Keratinocyte (primary cell): ENCODE measurements around the gene ESRRG. TPM values are rescaled to one million over a fixed set of nuclear protein-coding genes. Genes with fewer than 3 reads are reported as not detected.

Experiments
- DNase-seq: peaks from one replicate; pipeline ENCODE4 v3.0.0-alpha.2; 2011; ENCODE audit warnings: low read depth, missing footprints, low spot score
- FAIRE-seq: peaks from 2 replicates; lab custom pipeline; 2011; peaks lifted over from hg19 to GRCh38; lab: Jason Lieb, UNC
- H2AFZ ChIP-seq: 2 replicates; pipeline ENCODE4 v1.6.0; 2012; ENCODE audit warnings: low read length, control low read depth, inconsistent platforms; ENCODE audit not compliant: control insufficient read depth
- H3K27ac ChIP-seq: 2 replicates; pipeline ENCODE4 v1.5.1; 2011; ENCODE audit warnings: low read length; ENCODE audit not compliant: control insufficient read depth, insufficient read depth
- H3K27me3 ChIP-seq: 3 replicates; pipeline ENCODE4 v1.6.0; 2011; ENCODE audit warnings: low read length; ENCODE audit not compliant: control insufficient read depth, insufficient read depth; ENCODE audit errors: extremely low read depth
- H3K36me3 ChIP-seq, 2 experiments: 2 replicates in 1 of 2; 3 replicates in 1 of 2; pipeline ENCODE4 v1.5.1; 2011; ENCODE audit warnings: low read length in 2 of 2, mild to moderate bottlenecking in 1 of 2; ENCODE audit not compliant: control insufficient read depth in 2 of 2, insufficient read depth in 2 of 2; ENCODE audit errors: extremely low read depth in 1 of 2
- H3K4me1 ChIP-seq: 3 replicates; pipeline ENCODE4 v1.5.1; 2011; ENCODE audit warnings: low read length; ENCODE audit not compliant: control insufficient read depth, insufficient read depth; ENCODE audit errors: extremely low read depth
- H3K4me2 ChIP-seq: 3 replicates; pipeline ENCODE4 v1.6.0; 2011; ENCODE audit warnings: low read depth, low read length; ENCODE audit not compliant: control insufficient read depth, insufficient read depth; ENCODE audit errors: extremely low read depth
- H3K4me3 ChIP-seq, 3 experiments: fragments of 200-600 bp in 1 of 3; sonication (generic) in 1 of 3; 2 replicates in 2 of 3; 3 replicates in 1 of 3; pipeline ENCODE4 v1.5.1; 2011 to 2016; ENCODE audit warnings: low read length in 3 of 3, mild to moderate bottlenecking in 3 of 3, control low read depth in 2 of 3, inconsistent platforms in 1 of 3, low read depth in 1 of 3, mixed read lengths in 1 of 3, mixed run types in 1 of 3, moderate library complexity in 1 of 3; ENCODE audit not compliant: control insufficient read depth in 2 of 3, insufficient read depth in 2 of 3; ENCODE audit errors: extremely low read depth in 1 of 3
- H3K79me2 ChIP-seq: 2 replicates; pipeline ENCODE4 v1.6.0; 2012; ENCODE audit warnings: low read length; ENCODE audit not compliant: control insufficient read depth, insufficient read depth
- H3K9ac ChIP-seq: 3 replicates; pipeline ENCODE4 v1.6.0; 2011; ENCODE audit warnings: low read length; ENCODE audit not compliant: control insufficient read depth, insufficient read depth; ENCODE audit errors: extremely low read depth
- H3K9me1 ChIP-seq: 3 replicates; pipeline ENCODE4 v1.6.0; 2011; ENCODE audit warnings: low read length; ENCODE audit not compliant: control insufficient read depth, insufficient read depth; ENCODE audit errors: extremely low read depth
- H3K9me3 ChIP-seq: 2 replicates; pipeline ENCODE4 v1.5.1; 2012; ENCODE audit warnings: low read depth, low read length; ENCODE audit not compliant: control insufficient read depth
- H4K20me1 ChIP-seq: 3 replicates; pipeline ENCODE4 v1.6.0; 2011; ENCODE audit warnings: low read length; ENCODE audit not compliant: control insufficient read depth, insufficient read depth; ENCODE audit errors: extremely low read depth
- CTCF ChIP-seq, 3 experiments: IDR thresholded peaks in 1 of 3; conservative IDR thresholded peaks in 1 of 3; optimal IDR thresholded peaks in 1 of 3; 2 replicates in 2 of 3; 3 replicates in 1 of 3; pipeline versions ENCODE3 to v1.5.1; 2011; ENCODE audit warnings: low read length in 3 of 3, mild to moderate bottlenecking in 3 of 3, moderate library complexity in 2 of 3, control low read depth in 1 of 3, inconsistent platforms in 1 of 3; ENCODE audit not compliant: insufficient read depth in 2 of 3; ENCODE audit errors: extremely low read depth in 1 of 3
- EZH2 ChIP-seq: IDR thresholded peaks from one replicate; pipeline ENCODE4 v1.6.1; 2012; ENCODE audit warnings: inconsistent platforms, mild to moderate bottlenecking, low read length, moderate library complexity
- dilution Hi-C: fragments of 300-500 bp; cut with MboI; formaldehyde crosslinking; loops from one replicate; pipeline ENCODE4 v1.7.0; 2020; ENCODE audit warnings: low sequenced_read_pairs; ENCODE audit not compliant: extremely low pct_ligation_motif_present
- polyA plus RNA-seq, 5 experiments: library from polyadenylated mRNA; depleted of rRNA in 3 of 5; stranded (reverse) in 3 of 5; stranded (forward) in 1 of 5; unstranded in 1 of 5; fragments of >200 nt; gene quantifications; 1 replicate in 1 of 5; 2 replicates in 3 of 5; 3 replicates in 1 of 5; pipeline versions ENCODE4 v1.2.1 to v1.2.3, GENCODE V29; 2011 to 2012; ENCODE audit warnings: missing spikeins in 2 of 5, low read depth in 1 of 5, low replicate concordance in 1 of 5

ESRRG gene
- polyA plus RNA-seq, 1 donor (not counting 4 experiments of a cell fraction or from before 2014, with no cell fraction given), result 0.08 TPM

DNA sequence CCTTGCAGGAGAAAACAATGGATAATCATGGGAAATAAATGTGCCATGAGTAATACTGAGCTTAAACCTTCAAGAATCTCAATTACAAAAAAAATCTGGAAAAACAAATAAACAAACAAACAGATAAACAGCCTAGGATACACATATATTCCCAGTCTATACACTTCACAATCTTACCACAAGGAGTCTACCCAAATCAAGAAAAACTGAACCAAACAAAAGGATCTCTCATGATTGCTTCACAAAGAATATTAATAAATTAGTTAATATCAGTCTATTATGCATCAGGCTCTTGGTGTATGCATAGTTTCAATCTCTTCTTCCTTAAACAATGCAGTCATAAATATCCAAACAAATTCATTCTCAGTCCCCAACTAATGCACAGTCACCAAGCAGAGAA, 3.2 kb upstream of the ESRRG start:
- no peak for TF ChIP-seq CTCF (optimal IDR thresholded peaks at IDR 0.05 in 1 of 3, IDR thresholded peaks at IDR 0.05 in 1 of 3, conservative IDR thresholded peaks at IDR 0.05 in 1 of 3; ENCODE audit: extremely low read depth in 1 of 3, insufficient read depth in 2 of 3, low read length in 3 of 3)
- TF ChIP-seq EZH2, result no peak
- Histone ChIP-seq H3K36me3 (no peaks in the 10 kb centered on the region), H3K27me3 (peaks cover 26% of the 10 kb centered on the region), H3K79me2 (no peaks in the 10 kb centered on the region), H3K4me3 (no peak overlapping the region), H3K4me1 (peaks cover 5% of the 10 kb centered on the region), H3K9me1 (no peaks in the 10 kb centered on the region), H3K9me3 (no peaks in the 10 kb centered on the region), H3K4me2 (no peak overlapping the region), H3K27ac (no peak overlapping the region), H4K20me1 (no peaks in the 10 kb centered on the region), H2AFZ (no peak overlapping the region), H3K9ac (no peak overlapping the region)
- FAIRE-seq (no peak), DNase-seq (no peak)
- dilution Hi-C loops, result no loop called here

DNA sequence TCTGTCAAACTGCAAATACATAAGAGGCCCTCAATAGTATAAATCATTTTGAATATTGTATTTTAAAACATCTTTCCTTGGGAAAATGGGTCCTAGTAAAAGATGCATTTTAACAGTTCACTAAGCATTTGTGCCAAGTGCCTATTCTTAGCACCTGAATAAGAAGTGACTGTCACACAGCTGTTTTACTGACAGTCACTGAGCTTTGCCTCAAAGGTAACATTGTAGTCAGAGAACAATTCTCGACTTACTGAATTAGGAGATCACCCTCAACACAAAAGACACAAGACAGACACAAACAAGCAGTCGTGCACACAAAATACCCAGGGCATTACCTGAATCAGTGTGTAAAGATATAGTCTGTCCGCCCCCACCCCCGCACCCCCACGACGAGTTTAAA, 408 bp downstream of the ESRRG start:
- no peak overlapping the region for H3K9ac ChIP-seq
- H3K27me3 ChIP-seq, result peaks cover 24% of the 10 kb centered on the region
- FAIRE-seq, result no peak
- no peak overlapping the region for H3K27ac ChIP-seq
- peak overlapping the region in 2 of 3 experiments; percentile 2 to 70 for H3K4me3 ChIP-seq
- H3K79me2 ChIP-seq, result no peaks in the 10 kb centered on the region
- no peaks in the 10 kb centered on the region for H4K20me1 ChIP-seq
- H3K4me1 ChIP-seq, result peaks cover 5% of the 10 kb centered on the region
- dilution Hi-C loops, result no loop called here
- H3K9me3 ChIP-seq, result no peaks in the 10 kb centered on the region
- H2AFZ ChIP-seq, result peak overlapping the region; percentile 66
- H3K9me1 ChIP-seq, result no peaks in the 10 kb centered on the region
- DNase-seq, result no peak
- H3K36me3 ChIP-seq, result no peaks in the 10 kb centered on the region
- H3K4me2 ChIP-seq, result peak overlapping the region; percentile 65
- TF ChIP-seq CTCF (optimal IDR thresholded peaks at IDR 0.05 in 1 of 3, IDR thresholded peaks at IDR 0.05 in 1 of 3, conservative IDR thresholded peaks at IDR 0.05 in 1 of 3; ENCODE audit: extremely low read depth in 1 of 3, insufficient read depth in 2 of 3, low read length in 3 of 3), result no peak
- TF ChIP-seq EZH2, result no peak
